ENCODE measurements around the gene TIMP2. TPM values are rescaled to one million over a fixed set of nuclear protein-coding genes. Genes with fewer than 3 reads are reported as not detected.

The TIMP2 gene
- total RNA-seq, 4 donors from 2014 or later, result 139 to 161 (median 150) TPM

DNA sequence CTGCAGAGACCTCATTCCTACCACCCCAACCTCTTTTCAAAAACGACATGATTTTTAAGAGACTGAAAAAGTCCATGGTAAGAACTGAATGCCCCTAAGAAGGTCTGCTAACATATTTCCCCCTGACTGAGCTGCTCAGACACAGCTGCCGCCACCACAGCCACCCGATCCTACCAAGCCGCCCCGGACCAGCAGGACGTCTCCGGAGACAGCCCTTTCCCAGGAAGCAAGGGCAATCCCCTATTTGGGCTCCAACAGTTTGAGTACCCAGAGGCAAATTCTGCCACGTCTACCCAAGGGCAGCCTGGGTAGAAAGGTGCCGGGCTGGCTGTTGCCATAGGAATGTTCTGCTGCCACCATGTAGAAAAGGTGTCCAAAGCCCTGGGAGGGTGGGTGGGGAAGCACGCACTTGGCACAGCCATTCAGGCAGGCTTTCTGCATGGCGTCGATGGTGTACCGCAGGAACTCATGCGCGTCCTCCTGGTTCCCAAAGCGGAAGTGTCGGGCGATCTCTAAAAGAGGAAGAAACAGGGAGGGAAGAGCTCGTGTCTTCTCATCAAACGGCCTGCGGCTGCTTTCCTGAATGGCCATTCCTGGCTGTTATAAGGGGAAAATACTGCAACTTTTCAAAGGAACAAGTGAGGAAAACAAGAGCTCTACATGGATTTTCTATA, 98.2 kb downstream of the TIMP2 start:
- DNase-seq (ENCODE audit: low spot score), result no peak
- no peak for ATAC-seq (ENCODE audit: low FRiP score)
- no peak for TF ChIP-seq CTCF (IDR thresholded peaks at IDR 0.05)

- DNase-seq (ENCODE audit: low spot score) (no peak), ATAC-seq (ENCODE audit: low FRiP score) (no peak)
- TF ChIP-seq CTCF (IDR thresholded peaks at IDR 0.05), result no peak
Measured at GRCh38 chr17:78826421-78826820, 98.8 kb downstream of the TIMP2 start.

DNA sequence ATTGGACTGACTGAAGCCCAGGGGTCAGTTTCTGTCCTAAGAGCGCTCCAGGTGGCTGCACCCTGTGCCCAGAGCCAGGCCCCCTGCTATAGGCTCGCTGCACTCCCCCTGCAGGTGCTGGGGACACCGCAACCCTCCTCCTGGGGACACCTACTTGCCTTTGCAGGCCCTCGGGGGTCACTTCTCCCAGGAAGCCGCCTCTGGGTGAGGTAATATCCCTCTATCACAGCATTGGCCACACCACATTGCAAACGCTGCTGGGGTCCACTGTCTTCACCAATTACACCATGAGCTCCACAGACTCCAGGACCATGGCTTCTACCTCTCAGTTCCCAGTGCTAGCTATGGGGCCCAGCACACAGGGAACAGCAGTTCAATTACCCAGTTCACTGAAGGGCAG, 99.5 kb downstream of the TIMP2 start:
- DNase-seq (ENCODE audit: low spot score) (no peak), ATAC-seq (ENCODE audit: low FRiP score) (no peak)
- TF ChIP-seq CTCF (IDR thresholded peaks at IDR 0.05), result no peak

DNA sequence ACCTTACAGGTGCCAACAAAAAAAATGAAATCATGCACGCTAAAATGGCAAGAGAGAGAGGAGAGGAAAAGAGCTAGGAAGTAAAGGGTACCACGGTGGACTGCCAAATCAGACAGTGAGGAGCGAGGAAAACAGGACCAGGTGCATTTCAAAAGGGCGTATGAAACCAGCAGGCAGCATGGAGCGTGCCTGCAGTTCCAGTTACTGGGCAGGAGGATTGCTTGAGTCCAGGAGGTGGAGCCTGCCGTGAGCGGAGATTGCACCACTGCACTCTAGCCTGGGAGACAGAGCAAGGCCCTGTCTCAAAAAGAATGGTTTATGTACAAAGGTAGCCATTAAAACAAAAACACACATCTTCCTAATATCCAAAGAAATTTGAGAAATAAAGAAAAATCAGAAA, 100.9 kb downstream of the TIMP2 start:
- TF ChIP-seq CTCF (IDR thresholded peaks at IDR 0.05), result no peak
- no peak for ATAC-seq (ENCODE audit: low FRiP score)
- DNase-seq (ENCODE audit: low spot score), result no peak

DNA sequence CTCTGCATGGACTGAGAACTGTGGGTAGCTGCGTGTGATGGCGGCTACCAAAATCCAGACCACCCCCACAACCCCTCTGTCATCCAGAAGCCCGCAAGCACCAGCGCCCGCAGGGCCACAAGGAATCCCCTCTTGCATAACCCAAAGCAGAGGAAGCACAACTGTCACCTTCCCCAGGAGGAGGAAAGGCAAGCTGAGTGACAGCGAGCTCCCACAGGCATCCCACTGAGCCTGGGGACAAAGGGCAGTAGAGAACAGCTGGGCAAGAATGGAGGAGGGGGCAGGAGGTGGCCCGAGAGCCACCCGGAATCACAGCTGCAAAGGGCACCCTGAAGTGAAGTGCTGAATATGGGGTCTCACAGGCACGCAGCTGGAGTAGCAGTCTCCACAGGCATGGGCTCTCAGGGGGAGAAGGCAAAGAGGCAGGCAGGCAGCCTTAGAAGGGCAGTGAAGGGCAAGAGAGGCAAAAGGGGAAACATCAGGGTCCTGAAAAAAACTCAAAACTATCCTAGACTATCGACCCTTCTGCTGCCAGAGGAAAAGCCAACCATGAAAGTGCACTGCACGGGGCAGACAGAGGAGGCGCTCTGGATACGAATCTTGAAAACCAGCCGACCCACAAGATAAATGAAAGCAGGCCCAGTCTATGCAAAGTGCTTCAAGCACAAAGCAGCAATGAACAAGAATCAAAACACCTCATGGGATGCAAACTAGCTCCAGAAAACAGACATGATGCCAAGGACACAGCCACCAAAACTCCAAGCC, 101.7 kb downstream of the TIMP2 start:
- ATAC-seq (ENCODE audit: low FRiP score), result no peak
- no peak for DNase-seq (ENCODE audit: low spot score)
- TF ChIP-seq CTCF (IDR thresholded peaks at IDR 0.05), result no peak

DNA sequence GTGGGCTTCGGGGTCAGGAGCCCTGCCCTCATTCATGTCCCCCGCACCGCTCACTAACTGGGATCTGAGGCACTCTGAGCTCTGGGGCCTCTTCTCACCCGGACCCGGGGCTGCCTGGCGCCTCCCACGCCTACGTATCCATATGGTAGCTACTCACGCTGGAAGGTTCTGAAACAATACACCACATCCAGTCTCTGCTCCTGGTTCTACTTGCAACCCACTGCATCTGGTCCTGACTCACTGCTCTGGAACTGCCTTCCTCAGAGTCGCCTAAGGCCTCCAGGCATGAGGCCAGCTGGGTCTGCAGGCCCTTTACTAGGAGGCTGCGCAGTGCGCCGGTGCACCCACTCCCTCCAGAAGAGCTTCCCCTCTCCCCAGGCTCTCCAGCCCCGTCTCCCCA, 102.6 kb downstream of the TIMP2 start:
- no peak for TF ChIP-seq CTCF (IDR thresholded peaks at IDR 0.05)
- DNase-seq (ENCODE audit: low spot score), result no peak
- ATAC-seq (ENCODE audit: low FRiP score), result no peak

DNA sequence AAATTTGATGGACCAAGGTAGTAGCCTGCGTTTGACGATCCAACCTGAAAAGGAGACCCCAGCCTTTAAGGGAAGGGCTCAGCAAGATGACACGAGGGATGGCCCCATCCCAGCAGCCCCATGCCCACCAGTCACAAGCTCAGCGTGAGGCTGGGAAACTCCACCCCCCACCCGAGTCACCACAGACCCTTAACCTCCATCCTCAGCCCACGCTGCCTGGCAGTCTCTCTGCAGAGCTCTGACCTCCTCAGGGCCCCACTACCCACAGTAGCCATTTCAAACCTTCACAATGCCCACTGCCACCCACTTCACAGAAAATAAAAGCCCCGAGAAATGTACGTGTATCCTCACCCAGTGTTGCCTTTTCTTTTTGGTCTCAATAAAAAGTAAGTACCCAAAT, 103.2 kb downstream of the TIMP2 start:
- ATAC-seq (ENCODE audit: low FRiP score) (no peak), DNase-seq (ENCODE audit: low spot score) (no peak)
- TF ChIP-seq CTCF (IDR thresholded peaks at IDR 0.05), result no peak
